HL-60 (cell line): ENCODE data around the gene GPD1.

Experiments used
- CTCF ChIP-seq: IDR thresholded peaks from one replicate; pipeline ENCODE4 v1.5.1; 2011; ENCODE audit warnings: low read length, control low read depth, inconsistent platforms; ENCODE audit not compliant: insufficient read depth
- GABPA ChIP-seq: IDR thresholded peaks from 2 replicates; pipeline ENCODE4 v1.6.1; 2012; ENCODE audit warnings: low read depth
- POLR2AphosphoS5 ChIP-seq: IDR thresholded peaks from 2 replicates; pipeline ENCODE4 v1.6.1; 2012; ENCODE audit warnings: low read depth
- REST ChIP-seq: IDR thresholded peaks from 2 replicates; pipeline ENCODE4 v1.6.1; 2012; ENCODE audit warnings: low read depth; ENCODE audit not compliant: insufficient replicate concordance
- SPI1 ChIP-seq: IDR thresholded peaks from 2 replicates; pipeline ENCODE4 v1.6.1; 2012; ENCODE audit warnings: low read depth, mild to moderate bottlenecking, borderline replicate concordance

GRCh38 chr12:50057000-50057841, 46.6 kb upstream of the GPD1 start, which contains the start of gene ASIC1:
- TF ChIP-seq POLR2AphosphoS5, result no peak
- no peak for TF ChIP-seq CTCF
- no peak for TF ChIP-seq REST
- TF ChIP-seq GABPA, result no peak
- no peak for TF ChIP-seq SPI1
